ENCODE results near the gene LIN54. TPM values are rescaled to one million over a fixed set of nuclear protein-coding genes. Genes with fewer than 3 reads are reported as not detected.

Gene LIN54
- polyA plus RNA-seq, 2 of the 4 experiments (the other 2 are of a cell fraction): 6.7 to 12.7 TPM

- POLR2A ChIA-PET: no interaction called here
- H3K4me3 ChIP-seq: no peak overlapping the region
- no peaks in the 10 kb centered on the region for H3K9me3 ChIP-seq
- ATAC-seq: no peak
- TF ChIP-seq TP53 (CRISPR knock-in tag; IDR thresholded peaks at IDR 0.05): no peak
- no peak for TF ChIP-seq FOSL2 (IDR thresholded peaks at IDR 0.05)
- no peak for TF ChIP-seq FOSL2 (CRISPR knock-in tag; IDR thresholded peaks at IDR 0.05)
- no peak for TF ChIP-seq RARB (CRISPR knock-in tag; IDR thresholded peaks at IDR 0.05)
- no peak for TF ChIP-seq EHF (CRISPR knock-in tag; IDR thresholded peaks at IDR 0.05)
- TF ChIP-seq, protein P1, sequence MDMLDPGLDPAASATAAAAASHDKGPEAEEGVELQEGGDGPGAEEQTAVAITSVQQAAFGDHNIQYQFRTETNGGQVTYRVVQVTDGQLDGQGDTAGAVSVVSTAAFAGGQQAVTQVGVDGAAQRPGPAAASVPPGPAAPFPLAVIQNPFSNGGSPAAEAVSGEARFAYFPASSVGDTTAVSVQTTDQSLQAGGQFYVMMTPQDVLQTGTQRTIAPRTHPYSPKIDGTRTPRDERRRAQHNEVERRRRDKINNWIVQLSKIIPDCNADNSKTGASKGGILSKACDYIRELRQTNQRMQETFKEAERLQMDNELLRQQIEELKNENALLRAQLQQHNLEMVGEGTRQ (IDR thresholded peaks at IDR 0.05): no peak
- TF ChIP-seq NPAS2 (CRISPR knock-in tag; IDR thresholded peaks at IDR 0.05; ENCODE audit: borderline replicate concordance): no peak
- no peak for TF ChIP-seq HOXB5 (CRISPR knock-in tag; IDR thresholded peaks at IDR 0.05)
- no peak for TF ChIP-seq GATA3 (IDR thresholded peaks at IDR 0.05; ENCODE audit: borderline replicate concordance)
- no peak for TF ChIP-seq ZNF302 (CRISPR knock-in tag; IDR thresholded peaks at IDR 0.05)
- no peak for TF ChIP-seq E2F6 (IDR thresholded peaks at IDR 0.05; ENCODE audit: borderline replicate concordance, low read depth)
- TF ChIP-seq JUN (IDR thresholded peaks at IDR 0.05): no peak
- no peak for TF ChIP-seq BCL3 (IDR thresholded peaks at IDR 0.05)
- no peak for TF ChIP-seq EHMT2 (IDR thresholded peaks at IDR 0.05; ENCODE audit: low read depth)
- DNase-seq (ENCODE audit: low read depth in 1 of 2, low spot score in 1 of 2): no peak
- H3K4me1 ChIP-seq: peaks cover 27% of the 10 kb centered on the region; the same call in 2 of the 3 replicates
- WGBS (ENCODE audit: missing lambda C conversion rate): 80% methylated on average over 3 of the region's 3 CpGs
- no peak for FAIRE-seq
- no peak overlapping the region for H3K27ac ChIP-seq
- H3K4me2 ChIP-seq: no peak overlapping the region
- CTCF ChIA-PET: no interaction called here
These were observed 116.7 kb downstream of the LIN54 start for GRCh38 chr4:82893942-82894341.

GRCh38 chr4:82892467-82892802 lies 118.2 kb downstream of the LIN54 start:
- peak overlapping the region; percentile 81; the same call in 1 of the 3 replicates for H3K4me2 ChIP-seq
- 0 out of 2 replicates have a peak, but pooled peaks have one; percentile 48 for TF ChIP-seq FOSB (CRISPR knock-in tag; IDR thresholded peaks at IDR 0.05)
- peak; percentile 71; the same call in 1 of the 2 replicates for TF ChIP-seq HOXA7 (CRISPR knock-in tag; IDR thresholded peaks at IDR 0.05)
- no peak for TF ChIP-seq SREBF2 (IDR thresholded peaks at IDR 0.05)
- ChIA-PET POLR2A (interaction anchor here (2.4 kb wide), 1 partner anchor 8 kb away, joined by 15 read pairs; the partner anchor contains the start of gene THAP9), CTCF (no interaction called here)
- no peak for ATAC-seq
- no peak for FAIRE-seq
- H3K9me3 ChIP-seq: no peaks in the 10 kb centered on the region
- no peak overlapping the region for H3K27ac ChIP-seq
- 95% methylated on average over 1 of the region's 1 CpG for WGBS (ENCODE audit: missing lambda C conversion rate)
- H3K4me3 ChIP-seq: no peak overlapping the region
- peaks cover 21% of the 10 kb centered on the region for H3K4me1 ChIP-seq
- no peak for DNase-seq (ENCODE audit: low read depth in 1 of 2, low spot score in 1 of 2)

- peak overlapping the region; percentile 81 for H3K4me2 ChIP-seq
- POLR2A ChIA-PET: interaction anchor here (2.4 kb wide), 1 partner anchor 8 kb away, joined by 15 read pairs; the partner anchor contains the start of gene THAP9
- CTCF ChIA-PET: no interaction called here
- no peaks in the 10 kb centered on the region for H3K9me3 ChIP-seq
- ATAC-seq (peak; percentile 22 to 26; a peak in 4 of 6 replicates), FAIRE-seq (no peak), DNase-seq (ENCODE audit: low read depth in 1 of 2, low spot score in 1 of 2) (no peak)
- H3K4me3 ChIP-seq: peak overlapping the region; percentile 61
- peaks cover 23% of the 10 kb centered on the region for H3K4me1 ChIP-seq
- H3K27ac ChIP-seq: peak overlapping the region; percentile 89 to 96
- WGBS (ENCODE audit: missing lambda C conversion rate): 37% methylated on average over 7 of the region's 7 CpGs
- TF ChIP-seq ESRRA (IDR thresholded peaks at IDR 0.05; ENCODE audit: borderline replicate concordance, low read length) (no peak), POLR2AphosphoS2 (conservative IDR thresholded peaks at IDR 0.05; ENCODE audit: low read length) (no peak), TFCP2L1 (CRISPR knock-in tag; IDR thresholded peaks at IDR 0.05) (no peak), PBX3 (IDR thresholded peaks at IDR 0.05) (no peak), RCOR1 (IDR thresholded peaks at IDR 0.05; ENCODE audit: low read depth, low read length) (no peak), JUN (IDR thresholded peaks at IDR 0.05) (no peak), HEYL (CRISPR knock-in tag; IDR thresholded peaks at IDR 0.05) (no peak), HDAC2 (IDR thresholded peaks at IDR 0.05) (no peak), RNF2 (IDR thresholded peaks at IDR 0.05; ENCODE audit: borderline replicate concordance, low read depth) (no peak), CBX8 (IDR thresholded peaks at IDR 0.05) (no peak), RAD21 (conservative IDR thresholded peaks at IDR 0.05 in 1 of 2, IDR thresholded peaks at IDR 0.05 in 1 of 2) (no peak), FOSB (CRISPR knock-in tag; IDR thresholded peaks at IDR 0.05) (no peak), BCL3 (IDR thresholded peaks at IDR 0.05) (no peak)
- TF ChIP-seq, protein P2, sequence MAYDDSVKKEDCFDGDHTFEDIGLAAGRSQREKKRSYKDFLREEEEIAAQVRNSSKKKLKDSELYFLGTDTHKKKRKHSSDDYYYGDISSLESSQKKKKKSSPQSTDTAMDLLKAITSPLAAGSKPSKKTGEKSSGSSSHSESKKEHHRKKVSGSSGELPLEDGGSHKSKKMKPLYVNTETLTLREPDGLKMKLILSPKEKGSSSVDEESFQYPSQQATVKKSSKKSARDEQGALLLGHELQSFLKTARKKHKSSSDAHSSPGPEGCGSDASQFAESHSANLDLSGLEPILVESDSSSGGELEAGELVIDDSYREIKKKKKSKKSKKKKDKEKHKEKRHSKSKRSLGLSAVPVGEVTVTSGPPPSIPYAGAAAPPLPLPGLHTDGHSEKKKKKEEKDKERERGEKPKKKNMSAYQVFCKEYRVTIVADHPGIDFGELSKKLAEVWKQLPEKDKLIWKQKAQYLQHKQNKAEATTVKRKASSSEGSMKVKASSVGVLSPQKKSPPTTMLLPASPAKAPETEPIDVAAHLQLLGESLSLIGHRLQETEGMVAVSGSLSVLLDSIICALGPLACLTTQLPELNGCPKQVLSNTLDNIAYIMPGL (CRISPR knock-in tag; IDR thresholded peaks at IDR 0.05; ENCODE audit: borderline replicate concordance): no peak
These were observed 118.7 kb downstream of the LIN54 start for GRCh38 chr4:82891707-82892466.
